OCI-M2 (cell line): ENCODE measurements around the gene BLTP3A.
"Not testable (repeated sequence)": the region's sequence is repeated elsewhere in the genome, so short reads cannot be mapped to it uniquely, and the experiment has no call there.

Experiments
- DNase-seq: peaks from one replicate; lab custom pipeline; 2025; ENCODE audit not compliant: unreplicated experiment; lab: John Stamatoyannopoulos, UW

The BLTP3A gene

DNA sequence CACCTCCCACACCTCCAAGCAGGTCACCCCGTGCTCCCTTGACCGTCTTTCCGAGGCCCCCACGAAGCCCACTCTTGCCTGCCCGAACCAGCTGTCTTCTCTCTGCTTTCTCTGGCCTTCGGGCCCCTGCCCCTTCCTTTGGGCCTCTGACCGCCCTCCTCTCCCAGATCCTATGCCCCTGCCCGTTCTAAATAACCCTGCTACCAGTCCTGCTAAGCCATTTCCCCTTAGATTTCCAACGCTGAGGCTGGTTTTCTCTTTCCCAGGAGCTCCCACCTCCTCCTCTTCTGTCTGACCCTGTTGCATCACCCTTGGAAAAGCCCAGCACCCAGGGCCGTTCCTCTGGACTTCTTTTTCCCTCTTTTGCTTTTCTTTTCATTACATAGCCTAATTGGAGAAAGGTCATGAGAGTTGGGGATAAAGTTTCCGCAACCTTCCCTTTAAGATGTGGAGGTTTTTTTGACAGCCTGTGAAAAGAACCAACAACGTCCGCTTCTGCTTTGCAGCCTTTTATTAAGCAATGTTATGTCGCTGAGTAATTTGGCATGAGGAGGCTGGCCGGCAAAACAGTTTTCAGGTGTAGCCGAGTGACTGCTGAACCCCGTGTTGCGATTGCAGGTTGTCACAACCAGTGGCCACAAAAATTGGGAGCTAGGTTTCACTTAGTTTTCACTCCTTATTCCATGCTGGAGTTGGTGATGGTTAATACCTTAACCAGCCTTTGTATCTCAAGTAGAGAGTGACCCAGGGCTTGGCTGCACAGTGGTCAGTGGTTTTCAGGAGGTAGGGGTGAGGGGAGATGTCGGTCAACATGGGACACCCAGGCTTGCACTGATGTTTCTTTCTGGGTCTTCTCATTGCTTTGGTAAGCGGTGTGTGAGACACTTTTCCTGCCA, 970 bp downstream of the BLTP3A start:
- DNase-seq: no peak

DNA sequence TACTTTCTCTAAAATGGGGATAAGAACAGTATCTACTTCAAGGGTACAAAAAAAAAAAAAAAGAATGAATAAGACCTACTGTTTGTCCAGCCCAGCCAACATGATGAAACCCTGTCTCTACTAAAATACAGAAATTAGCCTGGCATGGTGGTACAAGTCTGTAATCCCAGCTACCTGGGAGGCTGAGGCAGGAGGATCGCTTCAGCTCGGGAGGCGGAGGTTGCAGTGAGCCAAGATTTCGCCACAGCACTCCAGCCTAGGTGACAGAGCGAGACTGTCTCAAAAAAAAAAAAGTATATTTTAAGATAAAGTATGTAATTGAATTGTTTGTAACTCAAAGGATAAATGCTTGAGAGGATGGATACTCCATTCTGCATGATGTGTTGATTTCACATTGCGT, 2.0 kb downstream of the BLTP3A start:
- DNase-seq: no peak

DNA sequence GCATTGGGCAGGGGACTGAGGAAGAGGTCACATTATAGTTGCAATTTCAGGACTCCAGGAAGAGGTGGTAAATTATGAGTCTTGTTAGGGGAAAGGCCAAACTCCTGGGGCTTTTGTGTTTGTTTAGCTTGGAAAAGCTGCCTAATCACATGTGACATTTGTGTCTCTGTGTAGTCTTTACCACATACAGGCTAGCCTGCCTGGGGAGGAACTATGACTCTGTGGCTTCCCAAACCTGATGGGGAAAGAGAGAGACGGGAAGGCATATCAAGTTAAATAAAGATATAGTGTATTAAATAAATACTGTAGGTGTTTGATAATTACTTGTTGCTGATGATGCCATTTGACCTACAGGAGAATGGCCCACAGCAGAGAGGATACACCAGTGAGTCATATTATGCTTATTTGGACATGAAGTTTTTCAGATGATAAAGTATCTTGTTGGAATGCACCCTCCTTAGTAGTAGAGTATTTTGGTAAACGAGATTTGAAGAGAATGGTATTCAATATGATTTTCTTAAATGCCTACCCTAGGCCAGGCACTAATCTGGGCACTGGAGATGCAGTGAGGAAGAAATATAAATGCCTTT, 4.0 kb downstream of the BLTP3A start:
- no peak for DNase-seq

- DNase-seq: no peak
Measured at GRCh38 chr6:34798057-34798456, 6.2 kb downstream of the BLTP3A start.

GRCh38 chr6:34799547-34799946, 7.7 kb downstream of the BLTP3A start:
- no peak for DNase-seq

DNA sequence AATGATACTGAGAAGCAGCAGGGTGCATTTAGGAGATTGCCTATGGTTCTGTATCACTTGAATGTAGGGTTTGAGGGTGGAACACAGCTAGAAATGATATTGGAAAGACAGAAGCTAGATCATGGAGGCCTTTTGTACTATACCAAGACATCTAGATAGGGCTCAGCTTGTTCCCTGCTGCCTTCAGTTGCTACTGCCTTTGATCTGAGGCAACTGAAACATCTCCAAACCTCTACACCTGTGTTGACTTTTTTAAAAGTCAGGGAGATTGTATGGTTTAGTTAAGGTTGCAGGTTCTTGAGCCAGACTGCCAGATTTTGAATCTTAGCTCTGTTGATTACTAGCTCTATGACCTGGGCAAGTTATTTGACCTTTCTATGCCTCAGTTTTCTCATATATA, 12.7 kb downstream of the BLTP3A start:
- DNase-seq: no peak

GRCh38 chr6:34805074-34805473, 13.2 kb downstream of the BLTP3A start:
- not testable (repeated sequence) for DNase-seq

- DNase-seq: no peak
Measured at GRCh38 chr6:34806738-34807453, 15.0 kb downstream of the BLTP3A start.

- DNase-seq: not testable (repeated sequence)
Measured at GRCh38 chr6:34808473-34808872, 16.6 kb downstream of the BLTP3A start.

- DNase-seq: not testable (repeated sequence)
Measured at GRCh38 chr6:34809419-34809818, 17.5 kb downstream of the BLTP3A start.

- DNase-seq: no peak
Measured at GRCh38 chr6:34810017-34810882, 18.4 kb downstream of the BLTP3A start.

DNA sequence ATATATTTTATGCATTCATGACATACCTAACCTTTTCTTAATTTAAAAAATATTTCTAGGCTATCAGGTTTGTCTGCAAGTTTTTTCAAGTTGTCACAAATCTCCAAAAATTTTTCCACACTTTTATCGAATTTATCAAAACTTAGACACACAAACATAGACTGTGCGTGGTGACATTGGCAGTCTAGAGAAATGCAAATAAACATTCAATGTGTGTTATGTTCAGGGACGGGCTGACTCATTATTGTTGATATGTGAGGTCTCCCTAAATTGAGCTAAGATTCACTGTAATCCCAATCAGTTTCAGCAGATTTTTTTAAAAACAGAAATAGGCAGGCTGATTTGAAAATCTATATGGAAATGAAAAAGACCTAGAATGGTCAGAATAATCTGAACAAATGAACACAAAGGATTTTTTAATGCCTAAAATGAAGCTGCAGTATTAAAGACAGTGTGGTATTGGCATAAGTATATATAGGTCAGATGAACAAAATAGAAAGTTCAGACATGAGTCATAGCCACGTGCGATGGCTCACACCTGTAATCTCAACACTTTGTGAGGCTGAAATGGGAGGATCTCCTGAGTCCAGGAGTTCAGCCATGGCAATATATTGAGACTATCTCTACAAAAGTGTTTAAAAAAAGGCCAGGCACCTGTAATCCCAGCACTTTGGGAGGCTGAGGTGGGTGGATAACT, 19.2 kb downstream of the BLTP3A start:
- DNase-seq: no peak

GRCh38 chr6:34813028-34813713, 21.3 kb downstream of the BLTP3A start:
- DNase-seq: no peak

DNA sequence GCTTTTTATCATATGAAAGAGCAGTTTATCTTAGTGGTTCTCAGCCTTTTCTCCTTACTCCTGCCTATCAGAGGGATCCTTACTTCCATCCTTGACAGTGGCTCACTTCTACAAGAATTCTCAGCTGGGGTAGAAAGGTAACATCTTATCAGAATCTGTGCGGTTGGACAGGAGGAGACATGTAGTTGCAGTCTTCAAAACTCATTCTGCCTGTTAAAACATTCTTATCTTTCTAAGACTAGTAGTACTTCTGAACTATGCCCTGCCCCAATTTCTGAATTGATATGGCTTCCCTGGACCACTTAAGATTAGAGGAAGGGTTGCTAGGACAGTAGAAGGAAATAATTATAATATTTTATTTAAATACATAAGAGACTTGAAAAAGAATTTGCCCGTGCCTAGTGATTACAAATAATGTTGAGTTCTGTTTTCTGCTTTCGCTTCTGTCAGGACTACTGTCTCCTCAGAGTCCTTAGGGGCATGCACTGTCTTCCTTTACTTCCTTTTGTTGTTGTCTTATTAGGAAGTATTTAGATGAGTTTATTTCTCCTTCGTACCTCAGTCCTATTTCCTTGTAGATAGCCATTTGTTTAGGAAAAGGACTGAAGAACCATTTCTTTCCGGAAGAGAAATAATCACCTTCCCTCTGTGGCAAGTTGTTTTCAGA, 24.9 kb downstream of the BLTP3A start:
- DNase-seq: no peak

DNA sequence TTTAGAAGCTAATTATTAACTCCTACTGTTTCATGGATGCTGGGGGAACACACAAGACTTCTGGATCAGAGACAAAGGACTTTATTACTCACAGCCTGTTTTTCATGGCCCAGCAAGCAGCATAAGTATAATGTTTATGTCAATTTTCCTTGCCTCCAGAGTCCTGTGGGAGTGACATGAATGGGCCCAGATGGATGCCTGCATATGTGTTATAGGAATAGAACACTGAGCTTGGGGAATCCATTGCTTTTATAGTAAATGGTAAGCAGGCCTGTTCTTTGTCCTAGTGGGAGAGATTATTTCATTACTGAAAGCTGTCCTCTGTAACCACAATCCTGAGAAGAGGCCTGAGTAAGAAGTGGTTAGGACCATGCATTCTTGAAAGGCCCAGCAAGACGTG, 25.6 kb downstream of the BLTP3A start:
- DNase-seq: no peak

GRCh38 chr6:34818872-34819570, 27.1 kb downstream of the BLTP3A start:
- peak; percentile 50 for DNase-seq

GRCh38 chr6:34819571-34820480, 27.9 kb downstream of the BLTP3A start:
- DNase-seq: peak; percentile 84

DNA sequence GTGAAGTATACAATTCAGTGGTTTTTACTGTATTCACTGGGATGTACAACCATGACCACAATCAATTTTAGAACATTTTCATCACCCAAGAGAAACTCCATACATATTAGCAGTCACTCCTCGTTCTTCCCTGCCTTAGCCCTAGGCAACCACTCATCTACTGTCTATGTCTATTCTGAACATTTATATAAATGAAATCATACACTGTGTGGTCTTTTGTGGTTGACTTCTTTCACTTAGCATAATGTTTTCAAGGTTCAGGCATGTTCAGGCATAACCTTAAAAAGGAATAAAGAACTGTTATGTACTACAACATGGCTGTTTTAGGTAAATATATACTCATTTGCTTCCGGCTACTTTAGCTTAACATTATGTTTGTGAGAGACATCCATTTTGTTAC, 37.3 kb downstream of the BLTP3A start:
- no peak for DNase-seq
